B cell (primary cell): ENCODE data around the gene EFCAB12.

Experiments
- EZH2 ChIP-seq: IDR thresholded peaks from 2 replicates; pipeline ENCODE4 v1.6.1; 2012; ENCODE audit warnings: borderline replicate concordance, low read depth, mild to moderate bottlenecking, moderate library complexity, low read length; ENCODE audit not compliant: insufficient read depth, poor library complexity, severe bottlenecking
- TF ChIP-seq, protein P1 (sequence below): fragments of 200-600 bp; IDR thresholded peaks from one replicate; pipeline ENCODE4 v1.8.0; 2022; ENCODE audit warnings: antibody characterized with exemption, mild to moderate bottlenecking

GRCh38 chr3:129404610-129405009, 23.8 kb downstream of the EFCAB12 start:
- TF ChIP-seq, protein P1, sequence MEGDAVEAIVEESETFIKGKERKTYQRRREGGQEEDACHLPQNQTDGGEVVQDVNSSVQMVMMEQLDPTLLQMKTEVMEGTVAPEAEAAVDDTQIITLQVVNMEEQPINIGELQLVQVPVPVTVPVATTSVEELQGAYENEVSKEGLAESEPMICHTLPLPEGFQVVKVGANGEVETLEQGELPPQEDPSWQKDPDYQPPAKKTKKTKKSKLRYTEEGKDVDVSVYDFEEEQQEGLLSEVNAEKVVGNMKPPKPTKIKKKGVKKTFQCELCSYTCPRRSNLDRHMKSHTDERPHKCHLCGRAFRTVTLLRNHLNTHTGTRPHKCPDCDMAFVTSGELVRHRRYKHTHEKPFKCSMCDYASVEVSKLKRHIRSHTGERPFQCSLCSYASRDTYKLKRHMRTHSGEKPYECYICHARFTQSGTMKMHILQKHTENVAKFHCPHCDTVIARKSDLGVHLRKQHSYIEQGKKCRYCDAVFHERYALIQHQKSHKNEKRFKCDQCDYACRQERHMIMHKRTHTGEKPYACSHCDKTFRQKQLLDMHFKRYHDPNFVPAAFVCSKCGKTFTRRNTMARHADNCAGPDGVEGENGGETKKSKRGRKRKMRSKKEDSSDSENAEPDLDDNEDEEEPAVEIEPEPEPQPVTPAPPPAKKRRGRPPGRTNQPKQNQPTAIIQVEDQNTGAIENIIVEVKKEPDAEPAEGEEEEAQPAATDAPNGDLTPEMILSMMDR, result no peak
- TF ChIP-seq EZH2, result no peak
